ENCODE measurements around the gene INO80.
"Not testable (repeated sequence)": the region's sequence is repeated elsewhere in the genome, so short reads cannot be mapped to it uniquely, and the experiment has no call there.

Gene INO80

DNA sequence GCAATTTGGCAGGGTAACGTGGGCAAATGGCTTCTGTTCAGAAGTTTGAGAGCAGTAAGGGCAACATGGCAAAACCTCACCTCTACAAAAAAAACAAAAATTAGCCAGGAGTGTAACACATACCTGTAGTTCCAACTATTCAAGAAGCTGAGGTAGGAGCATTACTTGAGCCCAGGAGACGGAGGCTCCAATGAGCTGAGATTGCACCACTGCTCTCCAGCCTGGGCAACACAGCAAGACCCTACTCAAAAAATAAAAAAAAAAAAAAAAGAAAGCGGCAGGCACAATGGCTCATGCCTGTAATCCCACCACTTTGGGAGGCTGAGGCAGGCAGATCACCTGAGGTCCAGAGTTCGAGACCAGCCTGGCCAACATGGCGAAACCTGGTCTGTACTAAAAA, 5.9 kb upstream of the INO80 start:
- no peak for DNase-seq

DNA sequence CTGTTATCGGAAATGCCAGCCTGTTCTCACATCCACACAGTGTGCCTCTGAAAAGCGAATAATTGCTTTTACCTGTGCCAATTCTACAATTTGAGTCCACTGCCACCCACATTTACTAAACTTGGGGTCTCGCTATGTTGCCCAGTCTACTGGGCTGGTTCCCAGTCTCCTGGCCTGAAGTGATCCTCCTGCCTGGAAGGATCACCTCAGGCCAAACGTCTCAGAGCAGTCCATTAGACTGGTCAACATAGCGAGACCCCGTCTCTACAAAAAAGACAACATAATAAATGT, 827 bp upstream of the INO80 start:
- DNase-seq = no peak

DNA sequence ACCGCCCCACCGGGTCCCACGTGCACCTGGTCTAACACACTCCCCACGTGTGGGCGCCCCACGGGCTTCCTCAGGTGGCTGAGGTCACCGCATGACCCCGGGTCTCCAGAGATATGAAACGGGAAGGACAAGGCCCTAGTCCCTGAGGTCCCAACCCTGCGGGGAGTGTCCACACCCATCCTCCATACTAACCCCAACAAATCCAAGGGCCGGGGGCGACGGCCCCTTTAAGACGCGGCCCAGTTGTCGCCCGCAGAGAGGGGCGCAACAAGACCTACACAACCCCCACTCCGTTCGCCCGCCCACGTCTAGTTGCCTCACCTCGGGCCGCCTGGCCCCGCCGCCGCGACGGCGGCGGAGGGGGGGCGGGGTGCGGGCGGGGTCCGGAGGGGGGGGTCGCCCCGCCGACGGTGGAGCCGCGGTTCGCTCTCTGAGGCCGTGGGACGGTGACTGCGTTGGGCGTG, 396 bp downstream of the INO80 start:
- peak; percentile 47 for DNase-seq

DNA sequence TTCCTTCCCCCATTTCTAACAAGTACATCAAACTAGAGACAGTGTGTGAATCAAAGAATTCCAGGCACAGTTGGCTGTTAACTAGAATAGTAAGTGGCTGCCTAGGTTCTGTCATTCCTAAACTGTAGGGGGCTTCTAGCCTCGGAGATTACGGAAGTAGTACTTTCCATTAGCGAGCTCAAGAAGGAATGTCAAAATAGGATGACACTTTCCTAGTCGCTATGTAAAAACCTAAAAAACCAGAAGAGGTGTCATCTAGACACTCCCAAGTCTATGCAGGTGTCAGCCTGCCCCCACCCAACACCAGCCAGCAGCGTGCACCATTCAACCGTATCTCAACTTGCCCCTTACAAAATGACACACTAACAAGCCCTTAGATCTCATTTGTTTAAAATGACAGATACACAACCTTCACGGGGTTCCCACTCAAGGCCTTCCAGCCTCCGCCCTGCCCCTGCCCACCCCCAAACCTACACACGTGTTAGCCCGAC, 874 bp downstream of the INO80 start:
- DNase-seq = no peak

DNA sequence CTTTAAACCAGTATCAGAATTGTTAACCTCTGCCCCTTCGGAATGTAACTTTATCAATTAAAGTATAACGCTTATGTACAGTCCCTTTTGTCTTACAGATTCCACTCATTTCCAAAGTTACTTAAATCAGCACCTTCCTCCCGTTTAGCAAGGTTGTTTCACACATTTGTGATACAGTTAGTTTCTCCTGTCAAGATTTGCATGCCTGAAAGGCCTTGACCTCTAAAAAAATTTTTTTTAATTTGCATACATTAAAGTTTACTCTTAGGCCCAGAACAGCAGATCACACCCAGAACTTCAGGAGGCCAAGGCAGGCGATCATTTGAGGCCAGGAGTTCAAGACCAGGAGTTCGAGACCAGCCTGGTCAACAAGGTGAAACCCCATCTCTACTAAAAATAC, 9.1 kb downstream of the INO80 start:
- DNase-seq = no peak

DNA sequence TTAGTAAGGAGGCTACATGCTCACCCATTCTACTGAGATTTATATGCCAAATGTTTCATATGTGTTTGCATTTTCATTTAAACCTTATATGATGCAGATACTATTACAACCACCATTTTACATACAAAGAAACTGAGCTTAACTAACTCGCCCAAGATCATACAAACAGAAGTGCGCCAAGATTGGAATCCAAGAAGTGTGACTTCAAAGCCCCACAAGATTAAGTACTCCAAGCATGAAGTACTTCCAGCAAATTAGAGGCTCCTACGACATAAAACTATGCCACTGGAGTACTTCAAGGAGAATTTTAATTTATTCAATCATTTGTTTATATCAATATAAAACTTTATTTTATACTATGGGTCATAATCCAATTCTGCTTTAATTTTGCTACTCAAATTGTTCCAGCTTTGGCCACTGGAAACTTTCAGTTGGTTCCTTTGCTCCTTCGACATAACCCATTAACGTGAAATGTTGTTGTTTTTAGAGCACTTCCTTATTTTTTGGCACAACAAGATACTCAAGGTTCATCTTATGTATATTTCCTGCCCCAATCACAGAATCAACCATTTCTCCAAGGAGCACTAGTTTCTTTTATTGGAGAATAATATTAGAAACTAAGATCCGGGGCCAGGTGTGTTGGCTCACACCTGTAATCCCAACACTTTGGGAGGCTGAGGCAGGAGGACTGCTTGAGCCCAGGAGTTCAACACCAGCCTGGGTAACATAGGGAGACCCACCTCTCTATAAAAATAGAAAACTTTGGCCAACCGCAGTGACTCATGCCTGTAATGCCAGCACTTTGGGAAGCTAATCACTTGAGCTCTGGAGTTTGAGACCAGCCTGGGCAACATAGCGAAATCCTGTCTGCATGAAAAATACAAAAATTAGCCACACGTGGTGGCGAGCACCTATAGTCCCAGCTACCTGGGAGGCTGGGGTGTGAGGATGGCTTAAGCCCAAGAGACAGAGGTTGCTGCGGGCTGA, 10.4 kb downstream of the INO80 start:
- no peak for DNase-seq

DNA sequence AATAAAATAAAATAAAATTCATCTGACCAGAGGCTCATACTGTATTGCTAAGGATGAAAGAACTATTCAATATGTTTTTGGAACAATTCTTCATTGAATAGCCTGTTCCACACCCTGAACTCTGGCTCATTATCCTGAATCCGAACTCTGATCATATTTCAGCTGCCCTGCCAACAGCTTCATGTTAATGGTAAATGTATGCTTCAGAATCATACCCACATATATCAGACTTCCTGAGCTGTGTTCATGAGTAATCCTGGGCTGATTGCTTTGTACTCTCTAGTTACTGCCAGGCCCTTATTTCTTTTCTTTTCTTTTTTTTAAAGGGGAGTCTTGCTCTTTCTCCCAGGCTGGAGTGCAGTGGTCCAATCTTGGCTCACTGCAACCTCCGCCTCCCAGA, 11.8 kb downstream of the INO80 start:
- no peak for DNase-seq

DNA sequence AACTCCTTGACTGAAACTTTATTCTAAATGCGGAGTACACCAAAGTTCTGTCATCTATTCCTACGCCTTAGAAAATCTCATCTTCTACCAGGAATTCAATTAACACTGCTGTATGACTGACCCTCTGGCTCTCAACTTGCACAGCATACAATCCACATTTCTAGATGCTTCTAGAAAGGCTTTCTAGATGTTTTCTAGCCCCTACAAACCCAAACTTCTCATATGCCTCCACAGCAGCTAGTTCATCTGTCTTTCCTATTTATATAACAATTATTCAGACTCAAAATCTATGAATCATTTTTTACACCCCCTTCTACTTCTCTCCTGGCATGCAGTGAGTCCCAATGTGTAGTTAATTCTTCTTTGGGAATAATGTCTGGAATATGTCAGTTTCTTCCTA, 13.2 kb downstream of the INO80 start:
- DNase-seq = no peak

DNA sequence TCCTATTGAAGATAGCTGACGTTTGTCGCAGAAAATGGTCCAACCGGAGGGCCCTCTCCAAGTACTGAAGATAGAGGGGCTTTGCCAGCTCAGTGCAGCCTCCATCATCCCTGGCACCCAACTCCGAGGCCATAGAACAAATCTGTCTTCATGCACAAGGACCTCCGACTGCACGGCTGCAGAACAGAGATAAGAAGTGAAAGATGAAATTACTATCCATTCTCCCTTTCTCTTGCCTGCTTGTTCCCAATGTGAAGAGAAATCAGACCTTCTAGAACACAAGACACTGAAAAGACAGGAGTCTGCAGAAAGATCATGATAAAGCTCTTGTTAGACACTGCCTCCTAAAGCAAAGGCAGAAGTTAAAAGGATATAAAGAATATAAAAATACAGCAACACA, 19.9 kb downstream of the INO80 start:
- DNase-seq = no peak

DNA sequence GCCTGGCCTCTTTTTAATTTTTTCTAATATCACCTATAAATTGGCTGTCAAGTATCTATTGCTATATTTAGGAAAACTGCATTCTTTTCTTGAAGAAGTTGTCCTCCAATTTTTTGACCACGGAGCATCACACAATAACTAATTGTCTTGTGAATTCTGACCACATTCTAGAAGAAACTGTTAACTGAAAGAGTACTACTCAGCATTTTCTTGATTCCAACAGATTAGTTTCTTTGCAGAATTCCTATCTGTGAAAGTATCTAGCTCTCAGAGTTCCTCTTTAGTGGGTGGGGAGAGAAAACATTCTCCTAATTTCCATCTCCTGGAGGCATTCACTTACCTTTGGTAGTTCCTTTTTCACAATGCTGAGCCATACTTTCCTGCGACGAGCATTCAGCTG, 31.1 kb downstream of the INO80 start:
- no peak for DNase-seq

DNA sequence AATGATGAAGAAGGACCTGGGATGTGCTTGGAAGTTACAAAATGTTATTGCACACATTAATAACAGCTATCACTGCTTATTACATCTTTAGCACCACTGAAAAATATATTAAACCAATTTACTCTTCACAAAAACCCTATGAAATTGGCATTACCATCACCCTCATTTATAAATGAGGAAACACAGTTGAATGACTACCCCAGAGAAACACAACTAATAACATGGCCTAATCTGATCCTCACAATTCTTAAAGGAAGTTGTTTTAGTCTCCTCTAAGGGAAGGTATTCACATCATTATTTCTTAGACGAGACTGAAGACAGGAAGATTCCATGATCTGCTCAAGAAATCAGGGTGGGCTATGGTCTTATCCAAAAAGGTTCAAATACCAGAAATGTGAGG, 35.9 kb downstream of the INO80 start:
- DNase-seq = no peak

DNA sequence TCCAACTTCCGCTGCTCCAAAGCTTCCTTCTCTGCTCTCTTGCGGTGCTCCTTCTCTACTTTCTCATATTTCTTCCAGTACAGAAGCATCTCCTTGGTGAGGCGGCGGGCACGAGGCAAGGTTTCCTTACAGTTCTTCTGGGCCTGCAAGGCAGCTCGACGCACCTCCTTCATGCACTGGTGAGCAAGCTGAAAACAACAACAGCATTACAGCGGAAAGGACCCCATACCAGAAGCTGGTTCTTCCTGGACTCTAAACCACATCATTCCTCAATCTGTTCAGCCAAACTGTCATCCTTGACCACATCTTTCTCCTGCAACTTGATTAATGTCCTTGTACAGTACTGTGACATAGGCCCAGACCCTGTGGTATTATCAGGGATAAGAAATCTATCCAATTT, 36.4 kb downstream of the INO80 start:
- no peak for DNase-seq

DNA sequence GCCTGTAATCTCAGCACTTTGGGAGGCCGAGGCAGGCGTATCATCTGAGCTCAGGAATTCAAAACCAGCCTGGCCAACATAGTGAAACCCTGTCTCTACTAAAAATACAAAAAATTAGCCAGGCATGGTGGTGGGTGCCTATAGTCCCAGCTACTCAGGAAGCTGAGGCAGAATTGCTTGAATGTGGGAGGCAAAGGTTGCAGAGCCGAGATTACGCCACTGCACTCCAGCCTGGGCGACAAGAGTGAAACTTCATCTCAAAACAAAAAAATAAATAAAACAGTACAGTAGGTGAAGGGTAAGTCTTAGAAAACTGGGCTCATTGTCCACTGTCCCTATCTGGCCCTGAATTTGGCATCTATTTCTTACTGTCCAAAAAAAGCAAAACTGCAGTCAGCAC, 37.2 kb downstream of the INO80 start:
- not testable (repeated sequence) for DNase-seq

DNA sequence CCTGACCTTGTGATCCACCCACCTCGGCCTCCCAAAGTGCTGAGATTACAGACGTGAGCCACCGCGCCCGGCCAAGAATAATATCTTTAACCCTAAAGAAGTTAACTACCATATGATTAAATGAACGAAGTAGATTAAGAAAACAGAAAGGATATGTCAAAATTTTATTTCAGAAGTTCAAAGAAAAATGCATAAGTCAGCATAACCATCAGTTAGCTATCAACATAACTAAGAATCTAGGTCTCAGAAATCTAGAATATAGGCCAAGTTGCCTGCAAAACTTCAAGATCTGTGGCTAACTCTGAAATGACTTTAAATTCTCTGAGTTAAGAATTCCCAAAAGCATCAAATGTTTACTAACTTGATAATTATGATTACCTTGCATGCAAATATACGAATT, 38.0 kb downstream of the INO80 start:
- no peak for DNase-seq

DNA sequence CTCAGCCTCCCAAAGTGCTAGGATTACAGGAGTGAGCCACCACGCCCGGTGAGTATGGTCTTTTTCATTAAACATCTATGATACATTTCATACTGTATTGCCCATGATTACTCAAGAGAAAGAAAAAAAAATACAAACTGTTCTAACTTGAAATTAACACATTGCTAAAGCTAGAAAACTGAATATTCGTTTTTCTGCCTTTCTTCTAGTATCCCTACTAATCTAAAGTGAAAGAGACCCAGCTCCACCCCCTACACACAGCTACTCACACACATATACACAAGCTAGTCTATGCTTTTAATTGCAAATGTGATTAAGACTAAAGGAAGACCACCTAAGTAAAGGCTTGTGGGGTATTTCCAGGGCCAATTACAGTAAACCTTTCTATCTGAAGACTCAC, 43.1 kb downstream of the INO80 start:
- DNase-seq = no peak

DNA sequence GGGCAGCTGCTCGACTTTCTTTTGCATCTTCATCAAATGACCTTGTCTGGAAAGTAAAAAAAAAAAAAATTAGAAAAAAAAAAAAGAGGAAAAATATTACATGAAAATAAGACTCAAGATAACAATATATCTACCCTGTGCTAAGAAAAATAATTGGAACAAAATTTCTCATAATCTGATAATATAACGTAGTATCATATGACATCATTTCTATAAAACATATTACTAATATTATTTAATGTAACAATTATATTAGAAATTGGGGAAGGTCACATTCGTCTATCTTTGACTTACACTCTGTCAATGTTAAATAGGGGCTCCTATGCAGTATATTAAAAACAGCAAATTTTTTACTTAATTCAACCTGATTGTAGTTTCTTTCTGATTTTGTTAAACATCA, 44.1 kb downstream of the INO80 start:
- DNase-seq = no peak

DNA sequence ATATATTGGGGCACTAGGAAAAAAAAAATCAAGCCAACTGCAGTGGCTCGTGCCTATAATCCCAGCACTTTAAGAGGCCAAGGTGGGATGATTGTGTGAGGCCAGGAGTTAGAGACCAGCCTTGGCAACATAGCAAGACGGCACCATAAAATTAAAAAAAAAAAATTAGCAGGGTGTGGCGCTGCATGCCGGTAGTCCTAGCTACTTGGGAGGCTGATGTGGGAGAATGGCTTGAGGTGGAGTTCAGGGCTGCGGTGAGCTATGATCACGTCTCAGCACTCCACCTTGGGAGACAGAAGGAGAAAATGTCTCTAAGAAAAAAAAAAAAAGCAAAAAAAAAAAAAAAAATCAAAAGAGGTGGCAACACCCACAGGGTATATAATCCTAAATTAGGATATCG, 49.6 kb downstream of the INO80 start:
- DNase-seq = no peak

DNA sequence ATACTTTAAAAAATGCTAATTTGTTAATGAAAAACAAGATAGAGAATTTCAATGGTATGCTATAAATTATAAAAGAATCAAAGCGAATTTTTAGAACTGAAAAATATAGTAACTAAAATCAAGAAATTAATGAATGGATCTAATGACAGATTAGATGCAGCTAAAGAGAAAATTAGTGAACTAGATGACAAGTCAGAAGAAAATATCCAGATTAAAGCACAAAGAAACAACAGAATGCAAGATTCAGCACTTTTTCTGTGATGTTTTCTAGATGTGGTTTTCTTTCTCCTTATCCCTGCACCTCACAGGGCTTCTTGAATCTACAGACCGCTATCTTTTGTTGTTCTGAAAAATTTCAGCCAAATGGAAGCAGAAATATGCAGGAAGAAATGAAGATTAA, 54.4 kb downstream of the INO80 start:
- no peak for DNase-seq

DNA sequence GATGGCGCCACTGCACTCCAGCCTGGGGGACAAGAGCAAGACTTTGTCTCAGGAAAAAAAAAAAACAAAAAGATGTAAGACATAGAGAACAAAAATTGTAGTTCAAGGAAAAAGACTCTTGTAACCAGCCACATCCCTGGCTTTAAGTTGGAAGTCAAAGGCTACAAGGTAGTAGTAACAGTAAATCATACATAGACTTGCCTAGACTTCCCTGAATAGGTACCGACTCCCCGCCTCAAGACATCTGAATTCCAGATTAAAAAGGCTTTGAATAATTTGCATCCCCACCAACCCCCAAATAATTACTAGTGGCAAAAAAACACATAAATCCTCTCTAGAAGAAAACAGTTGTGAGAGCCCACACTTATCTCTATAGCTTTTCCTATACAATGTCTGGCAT, 55.6 kb downstream of the INO80 start:
- DNase-seq = no peak

DNA sequence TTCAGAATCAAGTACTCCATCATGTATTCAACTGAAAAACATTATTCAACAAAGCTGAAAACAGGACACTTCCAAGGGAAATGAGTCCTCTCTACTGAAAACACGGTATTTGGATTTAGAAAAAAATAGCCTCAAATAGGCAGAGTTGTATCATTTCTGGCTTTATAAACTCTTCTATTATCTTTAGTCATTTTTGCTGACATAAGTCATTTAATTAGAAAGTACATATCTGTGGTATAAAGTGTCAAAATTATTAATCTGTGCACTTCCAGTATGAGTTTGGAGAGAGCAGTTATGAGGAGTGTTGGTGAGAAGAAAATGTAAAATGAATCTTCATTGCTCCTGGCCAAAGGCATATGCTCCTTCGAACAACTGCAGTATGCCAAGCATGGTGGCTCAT, 59.3 kb downstream of the INO80 start:
- DNase-seq = no peak

DNA sequence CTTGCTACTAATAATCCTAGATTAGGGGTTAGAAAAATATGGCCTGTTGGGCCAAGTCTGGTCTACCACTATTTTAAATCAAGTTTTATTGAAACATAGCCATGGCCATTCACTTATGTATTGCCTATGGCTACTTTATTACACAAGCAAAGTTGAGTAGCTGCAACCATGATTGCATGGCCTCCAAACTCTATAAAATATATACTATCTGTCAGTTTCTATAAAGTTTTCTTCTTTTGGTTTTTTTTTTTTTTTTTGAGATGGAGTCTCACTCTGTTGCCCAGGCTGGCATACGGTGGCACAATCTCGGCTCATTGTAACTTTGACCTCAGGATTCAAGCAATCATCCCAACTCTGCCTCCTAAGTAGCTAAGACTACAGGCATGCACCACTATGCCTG, 60.4 kb downstream of the INO80 start:
- no peak for DNase-seq

DNA sequence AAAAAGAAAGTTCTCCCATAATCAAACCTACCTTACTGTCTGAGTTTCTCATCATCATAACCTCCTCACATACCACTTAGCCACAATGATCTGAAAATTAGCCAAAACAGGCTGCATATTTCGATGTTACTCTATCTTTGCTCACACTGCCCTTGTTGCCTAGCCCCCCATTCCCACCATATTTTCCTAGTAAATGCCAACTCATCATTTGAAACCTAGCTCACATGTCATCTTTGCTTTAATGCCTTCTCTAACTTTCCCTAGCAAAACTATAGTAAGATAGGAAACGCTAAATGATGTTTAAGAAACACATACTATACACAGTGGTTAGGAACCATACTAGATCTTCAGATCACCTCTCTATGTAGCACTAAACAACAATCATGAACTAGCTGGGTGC, 64.9 kb downstream of the INO80 start:
- no peak for DNase-seq

DNA sequence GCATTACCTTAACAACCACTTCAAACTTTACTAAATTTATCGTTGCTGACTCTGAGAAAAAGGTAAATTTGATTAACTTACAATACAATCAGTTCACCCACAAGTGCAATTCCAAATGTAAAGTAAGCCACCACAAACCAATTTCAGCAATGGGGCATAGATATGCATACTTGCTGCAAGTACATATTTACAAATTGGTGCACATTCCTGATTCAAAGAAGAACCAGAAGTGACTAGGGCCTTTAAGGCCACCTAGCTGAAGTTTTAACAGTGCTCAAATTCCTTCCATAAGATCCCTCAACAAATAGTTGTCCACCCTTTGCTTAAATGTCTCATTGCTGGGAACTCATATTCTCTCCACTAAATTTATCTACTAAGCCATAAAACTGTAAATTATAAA, 67.2 kb downstream of the INO80 start:
- DNase-seq = no peak

DNA sequence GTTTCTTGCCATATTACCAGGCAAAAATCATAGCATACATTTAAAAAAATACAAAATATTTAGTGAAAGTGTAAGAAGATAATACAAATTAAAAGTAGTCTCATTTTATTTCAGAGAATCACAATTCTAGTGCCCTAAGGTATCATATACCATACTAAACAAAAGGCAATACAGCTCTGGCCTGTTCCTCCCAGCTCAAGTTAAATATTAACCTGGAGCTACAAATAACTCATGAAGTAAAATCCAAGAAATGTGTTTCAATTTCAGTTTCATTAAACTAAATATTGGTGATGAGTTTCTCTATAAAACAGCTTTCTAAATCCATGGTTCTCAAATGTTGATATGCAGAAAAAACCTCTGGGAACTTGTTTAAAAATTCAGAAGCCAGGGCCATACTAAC, 67.7 kb downstream of the INO80 start:
- DNase-seq = no peak

DNA sequence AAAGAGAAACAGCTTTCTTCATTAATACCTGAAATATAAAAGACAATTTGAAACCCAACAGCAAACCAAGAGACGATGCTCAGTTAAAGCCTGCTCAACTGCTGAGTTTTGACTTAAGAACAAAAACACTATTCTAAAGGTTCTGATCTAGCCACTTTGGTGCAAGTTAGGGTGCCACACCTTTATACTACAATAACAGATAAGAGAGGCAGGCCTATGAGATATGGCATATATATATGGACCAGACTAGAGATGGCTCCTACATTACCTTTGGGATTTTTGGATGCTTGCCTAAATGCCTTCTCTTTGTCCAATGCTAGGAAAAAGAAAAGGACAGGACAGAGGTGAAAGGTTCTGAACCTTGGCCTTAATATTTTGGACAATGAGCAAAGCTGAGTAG, 68.6 kb downstream of the INO80 start:
- no peak for DNase-seq

All from COR-L47 (cell line).